Measurements from ENCODE around the gene ZDHHC13.

DNA sequence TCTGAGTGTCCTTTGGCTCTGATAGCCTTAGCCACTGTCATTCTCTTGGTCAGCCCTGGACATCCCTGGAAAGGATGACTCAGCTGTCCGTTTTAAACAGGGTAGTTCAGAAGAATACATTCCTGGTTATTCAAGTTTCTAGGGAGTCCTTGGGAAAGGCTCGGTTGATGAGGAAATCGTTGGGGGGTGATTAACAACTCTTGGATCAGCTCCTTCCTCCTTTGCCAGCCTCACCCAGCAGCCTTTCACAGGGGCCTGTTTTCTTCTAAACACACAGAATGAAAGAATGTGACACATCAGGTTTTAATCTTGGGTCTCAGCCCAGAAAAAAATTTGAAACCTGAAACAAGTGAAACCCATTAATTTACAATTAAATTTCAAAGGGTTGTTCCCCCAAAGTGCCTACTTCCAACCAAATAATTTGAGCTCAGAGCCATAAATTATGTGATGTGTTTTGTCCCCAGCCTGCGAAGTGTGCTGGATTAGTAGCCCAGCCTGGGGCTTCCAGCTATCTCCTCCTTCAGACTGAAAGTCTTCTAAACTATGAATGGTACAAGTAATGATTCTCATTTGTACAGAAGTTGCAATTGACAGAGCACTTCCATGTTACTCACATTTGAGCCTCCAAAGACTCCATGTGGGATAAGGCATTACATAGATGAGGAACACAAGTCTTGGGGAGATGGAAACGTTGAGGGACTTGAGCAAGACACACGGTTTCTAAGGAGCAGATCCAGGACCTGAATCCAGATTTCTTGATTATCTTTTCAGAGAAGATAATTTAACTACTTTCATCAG is 37.1 kb upstream of the ZDHHC13 start:
- TF ChIP-seq, protein P1, sequence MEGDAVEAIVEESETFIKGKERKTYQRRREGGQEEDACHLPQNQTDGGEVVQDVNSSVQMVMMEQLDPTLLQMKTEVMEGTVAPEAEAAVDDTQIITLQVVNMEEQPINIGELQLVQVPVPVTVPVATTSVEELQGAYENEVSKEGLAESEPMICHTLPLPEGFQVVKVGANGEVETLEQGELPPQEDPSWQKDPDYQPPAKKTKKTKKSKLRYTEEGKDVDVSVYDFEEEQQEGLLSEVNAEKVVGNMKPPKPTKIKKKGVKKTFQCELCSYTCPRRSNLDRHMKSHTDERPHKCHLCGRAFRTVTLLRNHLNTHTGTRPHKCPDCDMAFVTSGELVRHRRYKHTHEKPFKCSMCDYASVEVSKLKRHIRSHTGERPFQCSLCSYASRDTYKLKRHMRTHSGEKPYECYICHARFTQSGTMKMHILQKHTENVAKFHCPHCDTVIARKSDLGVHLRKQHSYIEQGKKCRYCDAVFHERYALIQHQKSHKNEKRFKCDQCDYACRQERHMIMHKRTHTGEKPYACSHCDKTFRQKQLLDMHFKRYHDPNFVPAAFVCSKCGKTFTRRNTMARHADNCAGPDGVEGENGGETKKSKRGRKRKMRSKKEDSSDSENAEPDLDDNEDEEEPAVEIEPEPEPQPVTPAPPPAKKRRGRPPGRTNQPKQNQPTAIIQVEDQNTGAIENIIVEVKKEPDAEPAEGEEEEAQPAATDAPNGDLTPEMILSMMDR (IDR thresholded peaks at IDR 0.05 in 2 of 3, conservative IDR thresholded peaks at IDR 0.05 in 1 of 3; ENCODE audit: insufficient read depth in 2 of 3, low read depth in 1 of 3, low read length in 3 of 3): no peak
- TF ChIP-seq CREB1 (IDR thresholded peaks at IDR 0.05) (no peak), CREB1 (CRISPR knock-in tag; IDR thresholded peaks at IDR 0.05) (no peak), RAD21 (CRISPR knock-in tag; conservative IDR thresholded peaks at IDR 0.05 in 1 of 2, IDR thresholded peaks at IDR 0.05 in 1 of 2) (no peak), POLR2AphosphoS5 (IDR thresholded peaks at IDR 0.05; ENCODE audit: control insufficient read depth, insufficient read depth, low read depth, low read length) (no peak), MAX (CRISPR knock-in tag; IDR thresholded peaks at IDR 0.05) (no peak), SAFB (IDR thresholded peaks at IDR 0.05; ENCODE audit: borderline replicate concordance, low read depth, low read length) (no peak), CEBPZ (IDR thresholded peaks at IDR 0.05; ENCODE audit: borderline replicate concordance, low read depth, low read length) (no peak), CEBPB (tag; IDR thresholded peaks at IDR 0.05) (no peak), FOXA1 (IDR thresholded peaks at IDR 0.05; ENCODE audit: borderline replicate concordance) (no peak), ATF2 (CRISPR knock-in tag; IDR thresholded peaks at IDR 0.05) (no peak), NR3C1 (CRISPR knock-in tag; IDR thresholded peaks at IDR 0.05) (no peak)

Measured in K562 (cell line).